ENCODE results near the gene MUC4.
"Not testable (repeated sequence)": the region's sequence is repeated elsewhere in the genome, so short reads cannot be mapped to it uniquely, and the experiment has no call there.

Gene MUC4

GRCh38 chr3:195713150-195713549, 98.6 kb downstream of the MUC4 start:
- not testable (repeated sequence) for DNase-seq (ENCODE audit: low read depth)

- not testable (repeated sequence) for DNase-seq (ENCODE audit: low read depth)
These were observed 99.2 kb downstream of the MUC4 start for GRCh38 chr3:195712535-195712910.

GRCh38 chr3:195711813-195712534, 99.8 kb downstream of the MUC4 start:
- DNase-seq (ENCODE audit: low read depth) = no peak

- not testable (repeated sequence) for DNase-seq (ENCODE audit: low read depth)
These were observed 100.5 kb downstream of the MUC4 start for GRCh38 chr3:195711091-195711812.

GRCh38 chr3:195710126-195710905, 101.4 kb downstream of the MUC4 start:
- DNase-seq (ENCODE audit: low read depth) = not testable (repeated sequence)

- DNase-seq (ENCODE audit: low read depth) = peak; percentile 39
These were observed 102.0 kb downstream of the MUC4 start for GRCh38 chr3:195709676-195710085.

GRCh38 chr3:195708626-195709481, 102.9 kb downstream of the MUC4 start:
- DNase-seq (ENCODE audit: low read depth) = no peak

- DNase-seq (ENCODE audit: low read depth) = no peak
These were observed 103.7 kb downstream of the MUC4 start for GRCh38 chr3:195708061-195708460.

- no peak for DNase-seq (ENCODE audit: low read depth)
These were observed 106.4 kb downstream of the MUC4 start for GRCh38 chr3:195705081-195705991.

GRCh38 chr3:195704433-195704999, 107.2 kb downstream of the MUC4 start:
- no peak for DNase-seq (ENCODE audit: low read depth)

GRCh38 chr3:195703776-195704175, 108.0 kb downstream of the MUC4 start:
- DNase-seq (ENCODE audit: low read depth) = no peak

- DNase-seq (ENCODE audit: low read depth) = no peak
These were observed 110.5 kb downstream of the MUC4 start for GRCh38 chr3:195701042-195701915.

GRCh38 chr3:195700319-195700718, 111.4 kb downstream of the MUC4 start:
- DNase-seq (ENCODE audit: low read depth) = no peak

- DNase-seq (ENCODE audit: low read depth) = no peak
These were observed 111.9 kb downstream of the MUC4 start for GRCh38 chr3:195699860-195700259.

GRCh38 chr3:195699388-195699771, 112.3 kb downstream of the MUC4 start:
- no peak for DNase-seq (ENCODE audit: low read depth)

- DNase-seq (ENCODE audit: low read depth) = no peak
These were observed 112.9 kb downstream of the MUC4 start for GRCh38 chr3:195698647-195699387.

- no peak for DNase-seq (ENCODE audit: low read depth)
These were observed 113.4 kb downstream of the MUC4 start for GRCh38 chr3:195698325-195698646.

- DNase-seq (ENCODE audit: low read depth) = no peak
These were observed 114.0 kb downstream of the MUC4 start for GRCh38 chr3:195697582-195698324.

Measured in CMK (cell line).